RCC 7860 (cell line): Measurements from ENCODE around the gene ALDH3B2.

Experiments
- DNase-seq: peaks from one replicate; pipeline ENCODE4 v3.0.0-alpha.2; 2015; ENCODE audit warnings: low spot score
- FAIRE-seq: peaks from 2 replicates; lab custom pipeline; 2012; peaks lifted over from hg19 to GRCh38; lab: Jason Lieb, UNC

The ALDH3B2 gene

DNA sequence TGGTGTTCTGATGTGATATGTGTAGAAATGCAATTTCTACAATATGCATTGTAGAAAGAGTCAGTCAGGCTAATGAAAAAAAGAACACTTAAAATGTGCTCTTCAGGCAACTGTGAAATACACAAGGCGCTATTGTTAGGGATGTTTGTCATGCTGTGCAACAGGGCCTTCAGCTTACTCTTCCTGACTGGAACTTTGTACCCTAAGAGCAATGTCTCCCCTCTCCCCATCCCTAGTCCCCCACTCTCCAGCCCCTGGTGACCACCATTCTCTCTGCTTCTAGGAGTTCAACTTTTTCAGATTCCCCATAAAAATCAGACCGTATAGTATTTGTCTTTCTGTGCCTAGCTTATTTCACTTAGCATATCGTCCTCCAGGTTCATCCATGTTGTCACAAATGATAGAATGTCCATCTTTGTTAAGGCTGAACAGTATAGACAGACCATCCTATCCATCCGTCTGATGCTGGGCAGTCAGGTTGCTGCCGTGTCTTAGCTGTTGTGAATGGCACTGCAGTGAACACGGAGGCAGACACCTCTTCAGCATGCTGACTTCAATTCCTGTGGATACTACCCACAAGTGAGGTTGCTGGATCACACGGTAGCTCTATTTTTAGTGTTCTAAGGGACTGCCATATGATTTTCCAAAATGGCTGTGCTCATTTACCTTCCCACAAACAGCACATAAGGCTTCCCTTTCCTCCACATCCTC is 57.0 kb downstream of the ALDH3B2 start:
- FAIRE-seq (no peak), DNase-seq (no peak)

DNA sequence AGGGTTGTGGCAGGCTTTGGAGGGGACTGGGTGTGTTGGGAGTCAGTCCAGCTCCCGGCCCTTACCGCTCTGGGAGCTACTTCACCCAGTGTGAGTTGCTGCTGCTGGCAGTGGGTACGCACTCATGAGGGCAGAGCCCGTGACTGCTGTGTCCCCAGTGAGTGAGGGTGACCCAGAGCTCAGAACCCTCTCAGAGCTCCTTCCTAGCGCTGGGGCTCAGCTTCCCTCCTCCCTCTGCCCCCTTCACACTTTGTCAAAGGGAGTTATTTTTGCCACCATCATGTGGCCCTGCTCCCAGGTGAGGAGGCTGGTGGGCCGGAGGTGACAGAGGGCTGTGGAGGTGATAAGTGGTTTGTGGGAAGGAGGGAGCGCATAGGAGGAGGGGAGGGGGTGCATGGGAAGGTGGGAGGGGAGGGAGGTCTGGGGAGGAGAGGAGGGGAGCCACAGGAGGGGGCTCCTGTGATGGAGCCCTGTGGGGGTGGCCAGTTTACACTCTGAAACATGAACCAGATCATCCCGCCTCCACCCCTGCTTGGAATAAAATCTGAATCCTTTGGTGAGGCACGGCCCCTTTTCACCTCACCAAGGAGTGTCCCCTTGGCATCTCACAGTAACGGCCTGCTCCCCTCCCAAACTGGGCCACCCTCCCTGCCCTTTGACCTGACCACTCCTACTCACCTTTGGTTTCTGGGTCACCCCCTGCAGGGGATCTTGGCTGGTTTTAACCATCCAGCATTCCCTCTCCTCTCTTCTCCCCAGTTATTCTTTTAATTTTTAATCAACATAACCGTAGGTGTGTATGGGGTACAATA is 57.8 kb downstream of the ALDH3B2 start:
- DNase-seq (no peak), FAIRE-seq (no peak)

GRCh38 chr11:67615728-67616430 is 58.5 kb downstream of the ALDH3B2 start:
- FAIRE-seq = no peak
- no peak for DNase-seq

- peak; percentile 16 for DNase-seq
- no peak for FAIRE-seq
These were observed 59.4 kb downstream of the ALDH3B2 start for GRCh38 chr11:67614730-67615714.

DNA sequence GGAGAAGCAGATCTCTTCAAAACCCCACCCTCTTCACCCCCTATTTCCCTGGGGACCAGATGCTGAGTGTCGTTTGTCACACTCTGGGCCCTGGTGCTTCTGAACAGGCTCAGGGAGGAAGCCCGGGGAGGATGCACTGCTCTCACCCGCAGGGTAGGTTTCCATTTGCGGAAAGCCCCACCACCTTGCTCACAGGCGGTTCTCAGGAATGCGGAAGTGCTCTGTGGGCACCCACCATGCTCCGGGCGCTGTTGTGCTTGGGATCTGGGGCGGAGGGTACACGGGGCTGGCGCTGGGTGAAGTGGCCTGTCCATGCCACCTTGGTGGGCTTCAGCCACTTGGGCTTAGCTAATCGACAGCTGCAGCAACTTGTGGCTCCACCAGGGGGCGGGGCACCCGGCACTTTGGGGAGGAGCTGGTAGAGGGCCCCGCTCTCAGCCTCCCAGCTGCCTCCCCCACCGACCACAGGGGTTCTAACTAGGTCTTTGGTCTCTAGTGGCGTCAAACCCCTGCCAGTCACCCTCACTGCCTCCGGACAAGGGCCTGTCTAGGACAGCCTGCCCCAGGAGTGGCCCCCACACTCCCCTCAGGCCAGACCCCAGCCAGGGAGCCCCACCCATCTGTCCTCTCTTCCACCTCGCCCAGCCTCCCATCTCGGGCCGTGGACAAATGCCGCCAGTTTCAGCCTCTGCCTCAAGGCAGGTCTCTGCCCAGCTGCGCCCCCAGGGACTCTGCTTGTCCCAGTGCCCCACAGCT is 60.3 kb downstream of the ALDH3B2 start:
- FAIRE-seq (no peak), DNase-seq (no peak)

DNA sequence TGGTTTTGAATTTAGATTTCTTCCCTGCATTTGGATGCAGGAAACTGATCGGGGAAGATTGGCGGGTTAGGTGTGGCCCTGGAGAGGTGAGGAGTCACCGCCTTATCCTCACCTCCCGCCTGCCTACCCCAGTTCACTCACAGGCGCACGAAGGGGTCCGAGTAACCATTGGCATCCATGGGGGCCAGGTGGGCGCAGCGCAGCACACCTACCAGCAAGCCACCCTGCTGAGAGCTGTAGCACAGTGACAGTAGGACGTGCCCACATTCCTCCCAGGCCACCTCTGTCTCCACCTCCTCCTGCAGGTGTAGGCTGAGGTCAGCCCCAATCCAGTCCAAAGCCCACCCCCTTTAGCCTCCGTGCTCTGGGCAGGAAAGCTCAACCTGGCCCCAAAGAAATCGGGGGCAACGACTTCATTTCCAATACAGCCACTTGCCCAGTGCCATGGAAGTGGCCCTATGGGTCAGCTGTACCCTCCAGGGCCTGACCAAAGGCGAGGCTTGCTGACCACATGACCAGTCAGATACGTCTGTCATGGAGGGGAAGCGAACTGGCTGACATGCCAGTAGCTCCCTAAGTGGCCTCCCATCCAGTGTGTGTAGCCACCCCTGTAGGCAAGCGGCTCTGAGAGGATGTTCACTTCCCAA is 61.0 kb downstream of the ALDH3B2 start:
- FAIRE-seq (no peak), DNase-seq (no peak)

DNA sequence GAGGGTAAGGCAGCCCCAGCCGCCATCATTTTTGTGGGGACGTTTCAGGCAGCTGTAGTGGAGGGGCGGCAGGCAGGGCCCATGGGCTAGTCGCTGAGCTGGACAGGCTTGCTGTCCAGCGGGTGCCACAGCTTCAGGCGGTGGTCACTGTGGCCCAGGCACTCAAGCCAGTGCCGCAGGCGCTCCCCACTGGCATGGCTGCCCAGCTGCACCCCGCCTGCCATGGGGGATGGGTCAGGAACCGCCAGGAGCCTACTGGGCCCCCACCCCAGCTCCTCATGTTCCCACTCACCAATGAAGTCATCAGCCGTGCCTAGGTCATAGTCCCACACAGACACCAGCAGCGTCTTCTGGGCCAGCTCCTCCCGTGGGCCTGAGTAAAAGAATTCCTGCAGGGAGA is 61.7 kb downstream of the ALDH3B2 start:
- DNase-seq (no peak), FAIRE-seq (no peak)
